AG04449 (cell line): ENCODE results near the gene MME.

ENCODE experiments used
- CTCF ChIA-PET: fragments of 350-600 bp; formaldehyde crosslinking; extraction: SDS; loops from one replicate; lab custom pipeline; 2021; ENCODE audit warnings: antibody characterized with exemption; lab: Yijun Ruan, JAX
- POLR2A ChIA-PET: fragments of 400-600, 350-600 bp; formaldehyde crosslinking; extraction: SDS; loops from one replicate; lab custom pipeline; 2020; ENCODE audit warnings: antibody characterized with exemption, inconsistent platforms; lab: Yijun Ruan, JAX
- DNase-seq: peaks from one replicate; pipeline ENCODE4 v3.0.0-alpha.2; 2010; ENCODE audit warnings: low read depth, low spot score
- H3K4me3 ChIP-seq: 2 replicates; pipeline ENCODE4 v1.5.1; 2011; ENCODE audit warnings: low read depth, mild to moderate bottlenecking, control low read depth, low read length
- TF ChIP-seq, protein P1 (sequence below): IDR thresholded peaks from one replicate; pipeline ENCODE4 v1.5.1; 2011; ENCODE audit warnings: mild to moderate bottlenecking, moderate library complexity, low read length, control low read depth, inconsistent platforms; ENCODE audit not compliant: insufficient read depth; ENCODE audit errors: missing control alignments

MME gene

DNA sequence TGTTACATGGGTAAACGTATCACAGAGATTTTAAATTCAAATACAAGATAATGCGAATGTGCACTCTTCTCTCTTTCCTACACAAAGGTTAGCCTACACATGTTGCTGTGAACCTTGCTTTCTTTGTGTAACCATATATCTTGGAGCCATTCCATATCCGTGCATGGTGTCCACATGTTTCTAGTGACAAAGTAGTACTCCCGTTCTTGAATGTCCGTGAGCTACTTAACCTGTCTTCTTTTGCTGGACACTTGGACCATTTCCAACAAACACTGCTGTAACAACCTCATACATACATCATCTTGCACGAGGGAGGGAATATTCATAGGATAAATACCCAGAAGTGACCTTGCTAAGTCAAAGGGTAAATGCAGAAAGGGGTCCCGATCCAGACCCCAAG is 138.3 kb downstream of the MME start:
- H3K4me3 ChIP-seq, result no peak overlapping the region
- DNase-seq, result no peak
- ChIA-PET CTCF (interaction anchor here (0.6 kb wide), 1 partner anchor 8 kb away, joined by 3 read pairs; no protein-coding TSS in a partner anchor), POLR2A (no interaction called here)
- TF ChIP-seq, protein P1, sequence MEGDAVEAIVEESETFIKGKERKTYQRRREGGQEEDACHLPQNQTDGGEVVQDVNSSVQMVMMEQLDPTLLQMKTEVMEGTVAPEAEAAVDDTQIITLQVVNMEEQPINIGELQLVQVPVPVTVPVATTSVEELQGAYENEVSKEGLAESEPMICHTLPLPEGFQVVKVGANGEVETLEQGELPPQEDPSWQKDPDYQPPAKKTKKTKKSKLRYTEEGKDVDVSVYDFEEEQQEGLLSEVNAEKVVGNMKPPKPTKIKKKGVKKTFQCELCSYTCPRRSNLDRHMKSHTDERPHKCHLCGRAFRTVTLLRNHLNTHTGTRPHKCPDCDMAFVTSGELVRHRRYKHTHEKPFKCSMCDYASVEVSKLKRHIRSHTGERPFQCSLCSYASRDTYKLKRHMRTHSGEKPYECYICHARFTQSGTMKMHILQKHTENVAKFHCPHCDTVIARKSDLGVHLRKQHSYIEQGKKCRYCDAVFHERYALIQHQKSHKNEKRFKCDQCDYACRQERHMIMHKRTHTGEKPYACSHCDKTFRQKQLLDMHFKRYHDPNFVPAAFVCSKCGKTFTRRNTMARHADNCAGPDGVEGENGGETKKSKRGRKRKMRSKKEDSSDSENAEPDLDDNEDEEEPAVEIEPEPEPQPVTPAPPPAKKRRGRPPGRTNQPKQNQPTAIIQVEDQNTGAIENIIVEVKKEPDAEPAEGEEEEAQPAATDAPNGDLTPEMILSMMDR, result no peak

GRCh38 chr3:155219106-155219505 is 139.0 kb downstream of the MME start:
- TF ChIP-seq, protein P1, result no peak
- H3K4me3 ChIP-seq, result no peak overlapping the region
- ChIA-PET CTCF (no interaction called here), POLR2A (no interaction called here)
- no peak for DNase-seq

- no peak overlapping the region for H3K4me3 ChIP-seq
- ChIA-PET POLR2A (no interaction called here), CTCF (no interaction called here)
- no peak for DNase-seq
- TF ChIP-seq, protein P1, result no peak
Observed at GRCh38 chr3:155225417-155225816, 145.3 kb downstream of the MME start.

GRCh38 chr3:155227141-155227540 is 147.0 kb downstream of the MME start:
- POLR2A ChIA-PET, result no interaction called here
- H3K4me3 ChIP-seq, result no peak overlapping the region
- TF ChIP-seq, protein P1, result no peak
- DNase-seq, result no peak
- CTCF ChIA-PET, result interaction anchor here (1.2 kb wide), 1 partner anchor 9 kb away, joined by 3 read pairs; no protein-coding TSS in a partner anchor

GRCh38 chr3:155228676-155229075 is 148.6 kb downstream of the MME start:
- ChIA-PET CTCF (no interaction called here), POLR2A (no interaction called here)
- TF ChIP-seq, protein P1, result no peak
- no peak overlapping the region for H3K4me3 ChIP-seq
- no peak for DNase-seq

- DNase-seq, result no peak
- H3K4me3 ChIP-seq, result no peak overlapping the region
- TF ChIP-seq, protein P1, result no peak
- POLR2A ChIA-PET, result no interaction called here
- CTCF ChIA-PET, result no interaction called here
Observed at GRCh38 chr3:155229086-155229485, 149.0 kb downstream of the MME start.
